Karpas-422 (cell line): Measurements from ENCODE around the gene REXO4. TPM values are rescaled to one million over a fixed set of nuclear protein-coding genes. Genes with fewer than 3 reads are reported as not detected.

Experiments used
- DNase-seq: peaks from one replicate; pipeline ENCODE4 v3.0.0-alpha.2; 2015
- H2AFZ ChIP-seq: fragments of 200-600 bp; sonication (generic); 2 replicates; pipeline ENCODE4 v1.6.1; 2014; ENCODE audit warnings: antibody characterized with exemption, low read length, mixed read lengths
- H3K27ac ChIP-seq: fragments of 200-600 bp; sonication (generic); 2 replicates; pipeline ENCODE4 v1.5.1; 2014; ENCODE audit warnings: mild to moderate bottlenecking, low read length, moderate library complexity
- H3K27me3 ChIP-seq: fragments of 200-600 bp; sonication (generic); 2 replicates; pipeline ENCODE4 v1.6.1; 2014; ENCODE audit warnings: low read length, mixed read lengths
- H3K36me3 ChIP-seq: fragments of 200-600 bp; sonication (generic); 2 replicates; pipeline ENCODE4 v1.6.1; 2014; ENCODE audit warnings: low read length, mixed read lengths; ENCODE audit not compliant: insufficient read depth
- H3K4me1 ChIP-seq: fragments of 200-600 bp; sonication (generic); 2 replicates; pipeline ENCODE4 v1.6.1; 2014; ENCODE audit warnings: mild to moderate bottlenecking, low read length, mixed read lengths
- H3K4me2 ChIP-seq: fragments of 200-600 bp; sonication (generic); 2 replicates; pipeline ENCODE4 v1.6.1; 2014; ENCODE audit warnings: low read length, low read depth, mild to moderate bottlenecking; ENCODE audit not compliant: poor library complexity, severe bottlenecking
- H3K4me3 ChIP-seq: fragments of 200-600 bp; sonication (generic); 2 replicates; pipeline ENCODE4 v1.5.1; 2014; ENCODE audit warnings: mild to moderate bottlenecking, antibody characterized with exemption, low read length, mixed read lengths
- H3K79me2 ChIP-seq: fragments of 200-600 bp; sonication (generic); 2 replicates; pipeline ENCODE4 v1.6.1; 2014; ENCODE audit warnings: mild to moderate bottlenecking, low read length, mixed read lengths
- H3K9ac ChIP-seq: fragments of 200-600 bp; sonication (generic); 2 replicates; pipeline ENCODE4 v1.6.0; 2014; ENCODE audit warnings: low read length
- H3K9me2 ChIP-seq: fragments of 200-600 bp; sonication (generic), shearing (Covaris generic); replicated peaks from 2 replicates; pipeline ENCODE4 v1.6.0; 2014; ENCODE audit warnings: mild to moderate bottlenecking, low read length, moderate library complexity; ENCODE audit not compliant: insufficient read depth
- H3K9me3 ChIP-seq: fragments of 300-700, 200-600 bp; sonication (generic); 2 replicates; pipeline ENCODE4 v1.6.1; 2014; ENCODE audit warnings: low read length, mixed read lengths
- H4K20me1 ChIP-seq: fragments of 200-600 bp; sonication (generic); 2 replicates; pipeline ENCODE4 v1.6.1; 2014; ENCODE audit warnings: mild to moderate bottlenecking, antibody characterized with exemption, low read length, low read depth; ENCODE audit not compliant: insufficient read depth
- total RNA-seq: library from RNA; depleted of rRNA; stranded (reverse); fragments of >200 nt; shearing (Covaris generic); gene quantifications from 2 replicates; pipeline ENCODE4 v1.2.3, GENCODE V29; 2014; ENCODE audit warnings: low replicate concordance; rRNA removed

The REXO4 gene
- 10.5 and 41.9 TPM in 2 replicates for total RNA-seq

GRCh38 chr9:133417541-133418461, at the start of gene REXO4:
REXO4 (minus strand) TSS chr9:133418010; CDS start chr9:133417844, 166 bp downstream.
- Histone ChIP-seq H3K9ac (peak within 1 kb of the TSS; percentile 94), H3K9me3 (no peaks in the 10 kb centered on the region), H2AFZ (peak within 1 kb of the TSS; percentile 38; the same call in 1 of the 2 replicates), H3K9me2 (no peaks in the 10 kb centered on the region), H3K27me3 (no peaks in the 10 kb centered on the region), H4K20me1 (peaks cover 5% of the 10 kb centered on the region; the same call in 1 of the 2 replicates), H3K36me3 (peaks cover 24% of the 10 kb centered on the region; the same call in 1 of the 2 replicates), H3K27ac (peak within 1 kb of the TSS; percentile 44), H3K4me3 (peak within 1 kb of the TSS; percentile 96), H3K4me1 (peaks cover 42% of the 10 kb centered on the region), H3K4me2 (peak within 1 kb of the TSS; percentile 61), H3K79me2 (peaks cover 50% of the 10 kb centered on the region)
- DNase-seq = peak; percentile 96

DNA sequence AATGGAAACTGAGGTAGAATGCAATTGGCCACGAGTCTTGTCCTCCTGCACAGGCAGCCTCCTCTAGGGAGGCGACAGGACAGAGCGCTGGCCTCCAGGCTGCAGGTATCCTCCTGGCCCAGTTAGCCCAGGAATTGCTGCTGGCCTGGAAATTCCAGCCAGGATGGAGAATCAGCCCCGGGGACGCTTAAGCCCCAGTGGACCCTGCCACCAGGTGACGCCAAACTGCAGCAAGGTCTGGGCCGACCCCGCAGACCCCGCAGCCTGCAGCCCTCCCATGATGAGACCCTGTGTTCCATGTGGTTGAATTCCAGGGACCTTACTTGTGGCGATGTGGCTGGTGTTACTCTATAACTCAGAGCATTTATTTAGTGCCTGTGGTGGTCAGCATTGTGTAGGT, 49.3 kb upstream of the REXO4 start:
- Histone ChIP-seq H2AFZ (no peak overlapping the region), H3K4me1 (no peaks in the 10 kb centered on the region), H3K9me2 (no peaks in the 10 kb centered on the region), H3K79me2 (no peaks in the 10 kb centered on the region), H3K27ac (no peak overlapping the region), H3K27me3 (no peaks in the 10 kb centered on the region), H3K36me3 (no peaks in the 10 kb centered on the region), H3K4me3 (no peak overlapping the region), H3K9ac (no peak overlapping the region), H4K20me1 (peaks cover 16% of the 10 kb centered on the region; the same call in 1 of the 2 replicates), H3K9me3 (no peaks in the 10 kb centered on the region), H3K4me2 (no peak overlapping the region)
- no peak for DNase-seq

DNA sequence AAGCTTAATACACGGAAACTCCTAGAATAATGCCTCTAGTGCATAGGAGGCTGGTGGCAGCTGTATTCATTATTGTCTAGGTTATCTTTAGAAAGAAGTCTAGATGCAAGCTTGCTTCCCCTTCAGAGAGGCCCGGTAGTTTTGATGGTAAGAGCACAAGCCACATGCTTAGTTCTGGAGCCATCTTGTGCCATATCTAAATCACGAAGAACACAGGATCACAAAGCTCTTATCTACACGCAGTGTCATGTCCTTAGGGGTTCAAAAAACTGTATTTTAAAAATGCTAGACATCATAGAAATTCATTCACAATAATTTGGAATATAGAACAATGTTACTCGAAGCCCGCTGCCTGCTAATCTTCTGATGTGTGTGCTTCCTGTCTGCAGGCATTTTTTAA, 48.2 kb upstream of the REXO4 start:
- Histone ChIP-seq H3K9ac (no peak overlapping the region), H3K4me3 (no peak overlapping the region), H3K9me2 (no peaks in the 10 kb centered on the region), H3K27me3 (no peaks in the 10 kb centered on the region), H4K20me1 (peaks cover 26% of the 10 kb centered on the region; the same call in 1 of the 2 replicates), H3K36me3 (no peaks in the 10 kb centered on the region), H3K4me2 (no peak overlapping the region), H3K9me3 (no peaks in the 10 kb centered on the region), H3K27ac (no peak overlapping the region), H3K79me2 (no peaks in the 10 kb centered on the region), H3K4me1 (no peaks in the 10 kb centered on the region; the same call in 1 of the 2 replicates), H2AFZ (no peak overlapping the region)
- no peak for DNase-seq

GRCh38 chr9:133464638-133465037, 46.8 kb upstream of the REXO4 start:
- Histone ChIP-seq H3K27me3 (no peaks in the 10 kb centered on the region), H2AFZ (no peak overlapping the region), H3K4me1 (peaks cover 6% of the 10 kb centered on the region), H3K27ac (no peak overlapping the region), H3K4me2 (no peak overlapping the region), H3K36me3 (no peaks in the 10 kb centered on the region), H3K9ac (no peak overlapping the region), H3K4me3 (no peak overlapping the region), H4K20me1 (peaks cover 22% of the 10 kb centered on the region; the same call in 1 of the 2 replicates), H3K9me2 (no peaks in the 10 kb centered on the region), H3K9me3 (no peaks in the 10 kb centered on the region), H3K79me2 (no peaks in the 10 kb centered on the region)
- DNase-seq = no peak

DNA sequence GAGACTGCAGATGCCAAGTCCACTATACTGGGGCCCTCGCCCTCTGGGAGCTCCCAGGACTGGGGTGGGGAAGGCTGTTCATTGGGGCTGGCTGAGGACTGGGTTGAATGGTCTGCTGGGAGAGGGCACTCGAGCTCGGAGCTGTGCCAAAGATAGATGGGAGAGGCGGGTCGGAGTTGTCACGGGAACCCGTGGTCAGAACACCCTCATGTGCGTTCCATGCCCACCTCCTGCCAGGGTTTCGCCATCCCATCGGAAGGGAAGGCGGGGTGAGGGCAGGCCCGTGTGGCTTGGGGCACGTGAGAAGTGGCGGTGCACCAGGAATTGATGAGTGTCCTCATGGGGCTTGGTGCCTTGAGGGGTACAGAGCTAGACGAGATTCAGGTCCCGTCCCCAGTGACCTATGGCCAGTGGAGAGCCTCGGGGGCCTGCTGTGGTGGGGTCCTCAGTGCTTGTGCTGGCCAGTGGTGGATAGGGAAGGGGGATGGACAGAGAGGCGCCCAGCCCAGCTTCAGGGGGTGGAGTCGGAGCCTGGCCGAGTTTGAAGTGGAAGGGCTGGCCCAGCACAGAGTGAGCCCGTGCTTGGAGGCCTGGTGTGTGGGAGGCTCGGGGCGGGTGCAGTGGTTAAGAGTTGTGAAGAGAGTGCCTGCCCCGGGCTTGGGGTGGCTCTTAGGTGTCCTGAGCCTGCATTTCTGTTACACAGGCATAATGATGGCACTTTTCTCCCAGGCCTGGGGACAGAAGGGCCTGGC, 46.2 kb upstream of the REXO4 start:
- no peak overlapping the region for H3K4me2 ChIP-seq
- DNase-seq = no peak
- no peaks in the 10 kb centered on the region for H3K9me3 ChIP-seq
- peaks cover 22% of the 10 kb centered on the region; the same call in 1 of the 2 replicates for H4K20me1 ChIP-seq
- H3K9me2 ChIP-seq = no peaks in the 10 kb centered on the region
- no peaks in the 10 kb centered on the region for H3K36me3 ChIP-seq
- H3K79me2 ChIP-seq = no peaks in the 10 kb centered on the region
- no peak overlapping the region for H3K9ac ChIP-seq
- H3K4me1 ChIP-seq = peaks cover 10% of the 10 kb centered on the region
- H3K27ac ChIP-seq = no peak overlapping the region
- H3K27me3 ChIP-seq = no peaks in the 10 kb centered on the region
- no peak overlapping the region for H3K4me3 ChIP-seq
- no peak overlapping the region for H2AFZ ChIP-seq

GRCh38 chr9:133463234-133463863, 45.5 kb upstream of the REXO4 start:
- peak; percentile 77 for DNase-seq

GRCh38 chr9:133461975-133462374, 44.2 kb upstream of the REXO4 start:
- no peak overlapping the region for H3K4me3 ChIP-seq
- DNase-seq = no peak
- H2AFZ ChIP-seq = no peak overlapping the region
- H3K4me1 ChIP-seq = peaks cover 15% of the 10 kb centered on the region
- H3K9me2 ChIP-seq = no peaks in the 10 kb centered on the region
- peaks cover 22% of the 10 kb centered on the region; the same call in 1 of the 2 replicates for H4K20me1 ChIP-seq
- no peaks in the 10 kb centered on the region for H3K9me3 ChIP-seq
- H3K9ac ChIP-seq = no peak overlapping the region
- no peak overlapping the region for H3K4me2 ChIP-seq
- H3K36me3 ChIP-seq = no peaks in the 10 kb centered on the region
- H3K27me3 ChIP-seq = no peaks in the 10 kb centered on the region
- no peak overlapping the region for H3K27ac ChIP-seq
- no peaks in the 10 kb centered on the region for H3K79me2 ChIP-seq

More at GRCh38 chr9:133463234-133463863, 45.5 kb upstream of the REXO4 start:
- Histone ChIP-seq H3K36me3 (no peaks in the 10 kb centered on the region), H4K20me1 (peaks cover 22% of the 10 kb centered on the region; the same call in 1 of the 2 replicates), H3K9ac (no peak overlapping the region), H3K27ac (no peak overlapping the region), H3K9me2 (no peaks in the 10 kb centered on the region), H2AFZ (no peak overlapping the region), H3K9me3 (no peaks in the 10 kb centered on the region), H3K4me1 (peaks cover 15% of the 10 kb centered on the region), H3K27me3 (no peaks in the 10 kb centered on the region), H3K4me3 (no peak overlapping the region), H3K4me2 (no peak overlapping the region), H3K79me2 (no peaks in the 10 kb centered on the region)
